NCI-H510A (cell line): ENCODE results near the gene RASGEF1C.

ENCODE experiments used
- DNase-seq: peaks from one replicate; lab custom pipeline; 2025; lab: John Stamatoyannopoulos, UW

RASGEF1C gene

GRCh38 chr5:180159756-180160155, 49.3 kb downstream of the RASGEF1C start:
- DNase-seq = no peak

- DNase-seq = no peak
Measured at GRCh38 chr5:180157866-180158265, 51.1 kb downstream of the RASGEF1C start.

- DNase-seq = no peak
Measured at GRCh38 chr5:180156141-180156540, 52.9 kb downstream of the RASGEF1C start.

- no peak for DNase-seq
Measured at GRCh38 chr5:180155365-180155926, 53.6 kb downstream of the RASGEF1C start.

GRCh38 chr5:180154821-180155364, 54.1 kb downstream of the RASGEF1C start:
- no peak for DNase-seq

- DNase-seq = no peak
Measured at GRCh38 chr5:180153991-180154390, 55.0 kb downstream of the RASGEF1C start.

GRCh38 chr5:180153099-180153498, 55.9 kb downstream of the RASGEF1C start:
- no peak for DNase-seq

GRCh38 chr5:180143656-180144364, 65.2 kb downstream of the RASGEF1C start:
- DNase-seq = no peak

- no peak for DNase-seq
Measured at GRCh38 chr5:180142824-180143610, 66.0 kb downstream of the RASGEF1C start.

GRCh38 chr5:180142021-180142765, 66.8 kb downstream of the RASGEF1C start:
- DNase-seq = no peak

GRCh38 chr5:180141068-180141660, 67.8 kb downstream of the RASGEF1C start:
- DNase-seq = no peak

GRCh38 chr5:180140571-180140970, 68.4 kb downstream of the RASGEF1C start:
- DNase-seq = no peak

- DNase-seq = no peak
Measured at GRCh38 chr5:180140079-180140554, 68.9 kb downstream of the RASGEF1C start.

- no peak for DNase-seq
Measured at GRCh38 chr5:180139731-180140055, 69.3 kb downstream of the RASGEF1C start.

GRCh38 chr5:180138976-180139730, 69.9 kb downstream of the RASGEF1C start:
- no peak for DNase-seq

- DNase-seq = no peak
Measured at GRCh38 chr5:180138214-180138975, 70.6 kb downstream of the RASGEF1C start.

GRCh38 chr5:180137401-180138213, 71.4 kb downstream of the RASGEF1C start:
- no peak for DNase-seq

GRCh38 chr5:180136630-180137381, 72.2 kb downstream of the RASGEF1C start:
- DNase-seq = no peak
